ENCODE data around the gene PPP1R12C.

DNA sequence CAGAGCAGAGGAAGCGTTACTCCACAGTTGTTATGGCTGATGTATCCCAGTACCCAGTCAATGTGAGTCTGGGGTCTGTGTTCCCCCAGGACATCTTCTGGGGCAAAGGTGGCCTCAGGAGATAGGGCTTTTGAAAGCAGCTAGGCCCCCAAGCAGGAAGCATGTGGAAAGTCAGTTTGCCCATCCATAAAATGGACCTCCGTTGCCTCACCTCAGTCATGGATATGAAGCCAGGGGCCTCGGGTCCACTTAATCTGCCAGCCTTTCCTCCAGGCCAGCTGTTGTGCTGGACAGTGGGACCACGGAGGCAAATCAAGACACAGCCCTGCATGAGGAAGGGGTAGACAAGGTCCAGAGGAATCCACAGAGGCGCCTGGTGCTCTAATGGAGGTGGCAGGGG, 38.4 kb downstream of the PPP1R12C start:
- TF ChIP-seq CTCF (conservative IDR thresholded peaks at IDR 0.05) (no peak), ZFX (IDR thresholded peaks at IDR 0.05) (no peak)
